Measurements from ENCODE around the gene ACTL7B.
"Not testable (repeated sequence)": the region's sequence is repeated elsewhere in the genome, so short reads cannot be mapped to it uniquely, and the experiment has no call there.

ACTL7B gene

DNA sequence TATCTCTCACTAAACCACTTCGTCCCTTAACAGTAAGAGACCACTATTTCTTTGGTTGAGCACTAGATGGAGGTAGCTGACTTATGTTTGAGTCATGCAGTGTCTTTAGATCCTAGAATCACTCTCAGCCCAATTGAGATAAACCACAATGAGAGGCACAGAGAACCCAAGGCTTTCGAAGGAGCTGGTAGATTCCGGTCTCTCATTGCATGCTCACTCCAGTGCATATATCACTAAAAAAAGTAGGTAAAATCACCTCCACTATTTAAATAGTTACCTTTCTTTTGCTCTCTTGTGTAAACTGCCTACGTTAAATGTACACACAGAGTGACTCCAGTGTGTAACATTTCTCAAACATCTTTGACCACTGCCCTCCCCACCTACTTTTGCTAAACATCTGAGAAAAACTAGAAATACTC lies 33.9 kb upstream of the ACTL7B start:
- no peak overlapping the region for H3K4me3 ChIP-seq (ENCODE audit: insufficient read depth in 1 of 2, low read depth in 1 of 2, low read length in 2 of 2)
- no peak overlapping the region for H4K8ac ChIP-seq (ENCODE audit: low read length)
- H3K4me1 ChIP-seq (ENCODE audit: control insufficient read depth, insufficient read depth, low read depth, low read length), result no peaks in the 10 kb centered on the region
- peaks cover 4% of the 10 kb centered on the region for H3K79me1 ChIP-seq (replicated peaks; ENCODE audit: low read length, poor library complexity, severe bottlenecking)
- H3K14ac ChIP-seq (ENCODE audit: low read length in 2 of 2), result no peak overlapping the region
- no peak overlapping the region for H3K4me2 ChIP-seq (ENCODE audit: low read length, poor library complexity, severe bottlenecking)
- peak; percentile 11 for DNase-seq
- no peak overlapping the region for H2BK5ac ChIP-seq (ENCODE audit: low read depth, low read length, poor library complexity, severe bottlenecking)
- H3K23ac ChIP-seq (ENCODE audit: low read length in 2 of 2), result no peak overlapping the region
- no peak overlapping the region for H3K9ac ChIP-seq (ENCODE audit: low read length)
- no peak overlapping the region for H2BK120ac ChIP-seq (ENCODE audit: low read depth, low read length)
- no peak overlapping the region for H2AFZ ChIP-seq (ENCODE audit: low read depth, low read length)
- peaks cover 16 to 69% of the 10 kb centered on the region in 2 experiments for H3K36me3 ChIP-seq (ENCODE audit: control insufficient read depth in 1 of 2, insufficient read depth in 2 of 2, low read depth in 1 of 2, low read length in 2 of 2)
- H2BK12ac ChIP-seq (ENCODE audit: low read length in 2 of 2), result no peak overlapping the region
- H2AK5ac ChIP-seq (ENCODE audit: low read length, severe bottlenecking), result no peak overlapping the region
- no peak overlapping the region for H3K27ac ChIP-seq (ENCODE audit: low read length, poor library complexity, severe bottlenecking)
- H2BK15ac ChIP-seq (ENCODE audit: low read depth, poor library complexity, severe bottlenecking), result no peak overlapping the region
- no peak overlapping the region for H4K91ac ChIP-seq (ENCODE audit: low read length)
- H3K4ac ChIP-seq (ENCODE audit: low read depth in 1 of 2, low read length in 2 of 2), result no peak overlapping the region
- 96% methylated on average over 3 of the region's 4 CpGs for WGBS
- no peak overlapping the region for H3K18ac ChIP-seq (ENCODE audit: low read depth in 1 of 2, low read length in 2 of 2)
- no peaks in the 10 kb centered on the region for H3K27me3 ChIP-seq (ENCODE audit: control insufficient read depth in 1 of 2, insufficient read depth in 1 of 2, low read length in 2 of 2)
- no peaks in the 10 kb centered on the region for H3K9me3 ChIP-seq (ENCODE audit: control insufficient read depth, low read length)

DNA sequence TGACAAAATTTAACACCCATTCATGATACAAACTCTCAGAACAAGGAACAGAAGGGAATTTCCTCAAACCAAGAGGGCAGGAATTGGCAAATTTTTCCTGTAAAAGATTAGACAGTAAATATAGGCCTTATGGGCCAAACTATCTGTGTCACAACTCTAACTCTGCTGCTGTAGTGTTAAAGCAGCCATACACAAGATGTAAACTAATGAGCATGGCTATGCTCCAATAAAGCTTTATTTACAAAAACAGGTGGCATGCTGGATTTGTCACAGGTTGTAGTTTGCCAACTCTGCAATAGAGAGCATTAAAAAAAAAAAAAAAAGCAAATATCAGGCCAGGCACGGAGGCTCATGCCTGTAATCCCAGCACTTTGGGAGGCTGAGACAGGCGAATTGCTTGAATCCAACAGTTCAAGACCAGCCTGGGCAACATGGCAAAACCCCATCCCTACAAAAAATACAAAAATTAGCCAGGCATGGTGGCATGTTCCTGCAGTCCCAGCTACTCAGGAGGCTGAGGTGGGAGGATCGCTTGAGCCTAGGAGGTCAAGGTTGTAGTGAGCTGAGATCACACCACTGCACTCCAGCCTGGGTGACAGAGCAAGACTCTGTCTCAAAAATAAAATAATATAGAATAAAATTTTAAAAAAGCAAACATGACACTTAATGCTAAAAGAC lies 30.9 kb upstream of the ACTL7B start:
- not testable (repeated sequence) for H3K23ac ChIP-seq (ENCODE audit: low read length in 2 of 2); H3K9me3 ChIP-seq (ENCODE audit: control insufficient read depth, low read length); H2BK5ac ChIP-seq (ENCODE audit: low read depth, low read length, poor library complexity, severe bottlenecking); H3K4me2 ChIP-seq (ENCODE audit: low read length, poor library complexity, severe bottlenecking); H3K4ac ChIP-seq (ENCODE audit: low read depth in 1 of 2, low read length in 2 of 2); H3K14ac ChIP-seq (ENCODE audit: low read length in 2 of 2); H4K8ac ChIP-seq (ENCODE audit: low read length); H4K91ac ChIP-seq (ENCODE audit: low read length); H3K4me1 ChIP-seq (ENCODE audit: control insufficient read depth, insufficient read depth, low read depth, low read length); H3K79me1 ChIP-seq (replicated peaks; ENCODE audit: low read length, poor library complexity, severe bottlenecking); H3K18ac ChIP-seq (ENCODE audit: low read depth in 1 of 2, low read length in 2 of 2); H2BK12ac ChIP-seq (ENCODE audit: low read length in 2 of 2); H3K27me3 ChIP-seq (ENCODE audit: control insufficient read depth in 1 of 2, insufficient read depth in 1 of 2, low read length in 2 of 2); H2AK5ac ChIP-seq (ENCODE audit: low read length, severe bottlenecking); H2BK15ac ChIP-seq (ENCODE audit: low read depth, poor library complexity, severe bottlenecking); H3K9ac ChIP-seq (ENCODE audit: low read length); H2BK120ac ChIP-seq (ENCODE audit: low read depth, low read length); H3K4me3 ChIP-seq (ENCODE audit: insufficient read depth in 1 of 2, low read depth in 1 of 2, low read length in 2 of 2); H2AFZ ChIP-seq (ENCODE audit: low read depth, low read length); H3K27ac ChIP-seq (ENCODE audit: low read length, poor library complexity, severe bottlenecking)
- peak; percentile 3 for DNase-seq
- WGBS, result 100% methylated on average over 3 of the region's 3 CpGs
- peaks cover 8 to 56% of the 10 kb centered on the region in 2 experiments for H3K36me3 ChIP-seq (ENCODE audit: control insufficient read depth in 1 of 2, insufficient read depth in 2 of 2, low read depth in 1 of 2, low read length in 2 of 2)

DNA sequence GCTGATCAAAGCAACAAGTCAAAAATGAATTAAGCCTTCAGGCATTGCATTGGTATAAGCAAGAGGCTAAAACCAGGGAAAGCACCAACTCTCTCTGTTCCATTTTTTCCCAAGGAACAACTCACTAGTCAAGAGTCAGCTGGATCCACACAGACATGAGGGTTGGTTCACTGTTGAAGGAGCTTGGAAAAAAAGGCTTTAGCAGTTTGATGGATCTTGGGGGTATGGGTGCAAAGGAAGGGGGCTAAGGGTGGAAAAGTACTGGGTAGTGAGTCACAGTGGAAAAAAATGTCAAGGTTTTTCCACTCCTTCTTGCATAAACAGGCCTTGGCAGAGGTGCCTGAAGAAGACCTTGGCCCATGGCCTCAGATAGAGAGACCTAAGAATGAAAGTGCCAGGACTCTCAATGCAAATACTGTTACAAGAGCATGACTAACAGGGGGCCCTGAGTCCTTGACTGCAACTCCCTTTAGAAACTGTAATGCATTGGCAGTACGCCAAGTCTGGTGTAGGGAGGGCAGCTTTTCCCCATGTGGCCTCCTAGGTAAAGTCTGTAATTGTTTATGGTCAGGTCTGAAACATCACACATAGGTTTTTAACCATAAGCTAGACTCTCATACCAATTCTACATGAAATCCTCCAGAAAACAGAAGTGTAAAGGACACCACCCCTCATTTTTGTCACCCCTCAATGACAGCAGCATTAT lies 30.0 kb upstream of the ACTL7B start:
- Histone ChIP-seq H3K4me1 (ENCODE audit: control insufficient read depth, insufficient read depth, low read depth, low read length) (no peaks in the 10 kb centered on the region), H2BK12ac (ENCODE audit: low read length in 2 of 2) (no peak overlapping the region), H3K79me1 (replicated peaks; ENCODE audit: low read length, poor library complexity, severe bottlenecking) (peaks cover 4% of the 10 kb centered on the region), H3K4me3 (ENCODE audit: insufficient read depth in 1 of 2, low read depth in 1 of 2, low read length in 2 of 2) (no peak overlapping the region), H2BK120ac (ENCODE audit: low read depth, low read length) (no peak overlapping the region), H2BK15ac (ENCODE audit: low read depth, poor library complexity, severe bottlenecking) (no peak overlapping the region), H3K23ac (ENCODE audit: low read length in 2 of 2) (no peak overlapping the region), H3K9ac (ENCODE audit: low read length) (no peak overlapping the region), H3K36me3 (ENCODE audit: control insufficient read depth in 1 of 2, insufficient read depth in 2 of 2, low read depth in 1 of 2, low read length in 2 of 2) (peaks cover 3 to 56% of the 10 kb centered on the region in 2 experiments), H3K4ac (ENCODE audit: low read depth in 1 of 2, low read length in 2 of 2) (no peak overlapping the region), H4K8ac (ENCODE audit: low read length) (no peak overlapping the region), H3K27me3 (ENCODE audit: control insufficient read depth in 1 of 2, insufficient read depth in 1 of 2, low read length in 2 of 2) (no peaks in the 10 kb centered on the region), H3K9me3 (ENCODE audit: control insufficient read depth, low read length) (no peaks in the 10 kb centered on the region), H4K91ac (ENCODE audit: low read length) (no peak overlapping the region), H2BK5ac (ENCODE audit: low read depth, low read length, poor library complexity, severe bottlenecking) (no peak overlapping the region), H3K27ac (ENCODE audit: low read length, poor library complexity, severe bottlenecking) (peak overlapping the region; percentile 31), H3K14ac (ENCODE audit: low read length in 2 of 2) (no peak overlapping the region), H3K4me2 (ENCODE audit: low read length, poor library complexity, severe bottlenecking) (no peak overlapping the region), H2AK5ac (ENCODE audit: low read length, severe bottlenecking) (no peak overlapping the region), H2AFZ (ENCODE audit: low read depth, low read length) (no peak overlapping the region), H3K18ac (ENCODE audit: low read depth in 1 of 2, low read length in 2 of 2) (no peak overlapping the region)
- DNase-seq, result peak; percentile 83
- WGBS, result 63% methylated on average over 1 of the region's 1 CpG

DNA sequence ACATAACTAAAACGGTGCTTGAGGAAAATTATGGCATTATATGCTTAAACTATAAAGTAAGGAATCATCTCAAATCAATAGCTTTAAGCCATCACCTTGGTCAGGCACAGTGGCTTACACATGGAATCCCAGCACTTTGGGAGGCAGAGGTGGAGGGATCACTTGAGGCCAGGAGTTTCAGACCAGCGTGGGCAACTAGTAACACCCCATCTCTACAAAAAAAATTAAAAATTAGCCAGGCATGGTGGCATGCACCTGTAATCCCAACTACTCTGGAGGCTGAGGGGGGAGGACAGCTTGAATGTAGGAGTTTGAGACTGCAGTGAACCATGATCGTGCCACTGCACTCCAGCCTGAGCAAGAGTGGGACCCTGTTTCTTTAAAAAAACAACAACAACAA lies 28.9 kb upstream of the ACTL7B start:
- no peaks in the 10 kb centered on the region for H3K9me3 ChIP-seq (ENCODE audit: control insufficient read depth, low read length)
- H2AFZ ChIP-seq (ENCODE audit: low read depth, low read length), result no peak overlapping the region

More for the DNA sequence above, 28.9 kb upstream of the ACTL7B start:
- Histone ChIP-seq H3K27ac (ENCODE audit: low read length, poor library complexity, severe bottlenecking) (no peak overlapping the region), H3K4me1 (ENCODE audit: control insufficient read depth, insufficient read depth, low read depth, low read length) (no peaks in the 10 kb centered on the region), H3K36me3 (ENCODE audit: control insufficient read depth in 1 of 2, insufficient read depth in 2 of 2, low read depth in 1 of 2, low read length in 2 of 2) (peaks cover 6 to 56% of the 10 kb centered on the region in 2 experiments), H3K79me1 (replicated peaks; ENCODE audit: low read length, poor library complexity, severe bottlenecking) (peaks cover 5% of the 10 kb centered on the region), H3K14ac (ENCODE audit: low read length in 2 of 2) (no peak overlapping the region), H2BK120ac (ENCODE audit: low read depth, low read length) (no peak overlapping the region), H3K27me3 (ENCODE audit: control insufficient read depth in 1 of 2, insufficient read depth in 1 of 2, low read length in 2 of 2) (no peaks in the 10 kb centered on the region), H2BK15ac (ENCODE audit: low read depth, poor library complexity, severe bottlenecking) (no peak overlapping the region), H4K91ac (ENCODE audit: low read length) (no peak overlapping the region), H3K4me2 (ENCODE audit: low read length, poor library complexity, severe bottlenecking) (no peak overlapping the region), H3K4ac (ENCODE audit: low read depth in 1 of 2, low read length in 2 of 2) (no peak overlapping the region), H3K4me3 (ENCODE audit: insufficient read depth in 1 of 2, low read depth in 1 of 2, low read length in 2 of 2) (no peak overlapping the region), H2AK5ac (ENCODE audit: low read length, severe bottlenecking) (no peak overlapping the region), H2BK12ac (ENCODE audit: low read length in 2 of 2) (no peak overlapping the region), H3K9ac (ENCODE audit: low read length) (no peak overlapping the region), H3K18ac (ENCODE audit: low read depth in 1 of 2, low read length in 2 of 2) (no peak overlapping the region), H3K23ac (ENCODE audit: low read length in 2 of 2) (no peak overlapping the region), H4K8ac (ENCODE audit: low read length) (no peak overlapping the region), H2BK5ac (ENCODE audit: low read depth, low read length, poor library complexity, severe bottlenecking) (no peak overlapping the region)
- WGBS, result no CpG with 5 or more reads among the region's 3 CpGs
- DNase-seq, result no peak
